HepG2 (cell line): ENCODE data around the gene MTIF3. TPM values are rescaled to one million over a fixed set of nuclear protein-coding genes. Genes with fewer than 3 reads are reported as not detected.

Source experiments
- ARID2 ChIP-seq: sonication (generic); formaldehyde crosslinking; IDR thresholded peaks from 2 replicates; pipeline ENCODE4 v1.8.1; 2022; ENCODE audit warnings: mild to moderate bottlenecking, missing genetic modification reagents, borderline replicate concordance
- ARNTL ChIP-seq: sonication (generic); formaldehyde crosslinking; IDR thresholded peaks from 2 replicates; pipeline ENCODE4 v1.4.0; 2020; ENCODE audit warnings: mild to moderate bottlenecking, missing genetic modification reagents
- ASH2L ChIP-seq: fragments of 300-600, 200-600 bp; sonication (generic); IDR thresholded peaks from 2 replicates; pipeline ENCODE4 v1.7.0; 2017; ENCODE audit warnings: low read depth, mild to moderate bottlenecking, moderate library complexity, mixed read lengths, low read length; ENCODE audit not compliant: insufficient read length
- DNMT3B ChIP-seq: conservative IDR thresholded peaks from 2 replicates; pipeline ENCODE4 v1.6.1; 2016; ENCODE audit warnings: missing biosample characterization, control low read depth
- HOXA9 ChIP-seq: sonication (generic); formaldehyde crosslinking; IDR thresholded peaks from 2 replicates; pipeline ENCODE4 v1.8.1; 2022; ENCODE audit warnings: missing genetic modification reagents, mild to moderate bottlenecking, moderate library complexity, borderline replicate concordance
- RNF2 ChIP-seq: fragments of 450-650 bp; conservative IDR thresholded peaks from 2 replicates; pipeline ENCODE4 v1.6.1; 2016; ENCODE audit warnings: low read depth
- SRSF1 ChIP-seq: fragments of 200-400 bp; formaldehyde crosslinking; optimal IDR thresholded peaks from 2 replicates; pipeline ENCODE3; 2017; ENCODE audit warnings: mild to moderate bottlenecking, low read depth, low read length, moderate library complexity
- YEATS2 ChIP-seq: sonication (generic); formaldehyde crosslinking; IDR thresholded peaks from 2 replicates; pipeline ENCODE4 v1.4.0; 2020; ENCODE audit warnings: missing genetic modification reagents, borderline replicate concordance
- ZNF20 ChIP-seq: sonication (generic); formaldehyde crosslinking; IDR thresholded peaks from 2 replicates; pipeline ENCODE4 v1.4.0; 2020; ENCODE audit warnings: mild to moderate bottlenecking, moderate library complexity, missing genetic modification reagents
- ZSCAN9 ChIP-seq: IDR thresholded peaks from 2 replicates; pipeline ENCODE4 v1.6.1; 2016; ENCODE audit warnings: borderline replicate concordance
- polyA plus RNA-seq, 8 experiments: library from polyadenylated mRNA; depleted of rRNA in 3 of 8; stranded (reverse) in 7 of 8; unstranded in 1 of 8; fragments of >200 nt; fragmentation: Illumina TruSeq in 4 of 8; extraction: Trizol in 4 of 8; gene quantifications; 2 replicates each; pipeline versions ENCODE4 v1.2.1 to v1.2.3, GENCODE V29; 2011 to 2016; ENCODE audit warnings: low read depth in 4 of 8, missing spikeins in 1 of 8, mixed read lengths in 1 of 8; ENCODE audit not compliant: insufficient read depth in 1 of 8
- total RNA-seq, 5 experiments: library from RNA; depleted of rRNA; stranded (reverse); fragments of >200 nt; fragmentation: Illumina TruSeq; extraction: Trizol; gene quantifications; 2 replicates each; pipeline ENCODE4 v1.2.3, GENCODE V29; 2016; ENCODE audit warnings: low read depth in 1 of 5
- TF ChIP-seq, protein P1 (sequence below): sonication (generic); formaldehyde crosslinking; IDR thresholded peaks from 2 replicates; pipeline ENCODE4 v1.4.0; 2020; ENCODE audit warnings: missing genetic modification reagents, mild to moderate bottlenecking, borderline replicate concordance
- TF ChIP-seq, protein P2 (sequence below): sonication (generic); formaldehyde crosslinking; conservative IDR thresholded peaks from 2 replicates; pipeline ENCODE4 v1.4.0; 2020; ENCODE audit warnings: mild to moderate bottlenecking, missing genetic modification reagents, moderate library complexity
- TF ChIP-seq, protein P3 (sequence below): sonication (generic); formaldehyde crosslinking; IDR thresholded peaks from 2 replicates; pipeline ENCODE4 v1.4.0; 2020; ENCODE audit warnings: mild to moderate bottlenecking, missing genetic modification reagents
- TF ChIP-seq, protein P4 (sequence below): sonication (generic); formaldehyde crosslinking; IDR thresholded peaks from 2 replicates; pipeline ENCODE4 v1.8.1; 2023; ENCODE audit warnings: missing genetic modification reagents, inconsistent platforms, borderline replicate concordance
- TF ChIP-seq, protein P5 (sequence below): sonication (generic); formaldehyde crosslinking; IDR thresholded peaks from 2 replicates; pipeline ENCODE4 v1.4.0; 2020; ENCODE audit warnings: missing genetic modification reagents

MTIF3 gene
- total and polyA plus RNA-seq, 2 of the 13 experiments (the other 11 are each of a cell fraction or from before 2014, with no cell fraction given): 33.7 to 40.6 TPM

DNA sequence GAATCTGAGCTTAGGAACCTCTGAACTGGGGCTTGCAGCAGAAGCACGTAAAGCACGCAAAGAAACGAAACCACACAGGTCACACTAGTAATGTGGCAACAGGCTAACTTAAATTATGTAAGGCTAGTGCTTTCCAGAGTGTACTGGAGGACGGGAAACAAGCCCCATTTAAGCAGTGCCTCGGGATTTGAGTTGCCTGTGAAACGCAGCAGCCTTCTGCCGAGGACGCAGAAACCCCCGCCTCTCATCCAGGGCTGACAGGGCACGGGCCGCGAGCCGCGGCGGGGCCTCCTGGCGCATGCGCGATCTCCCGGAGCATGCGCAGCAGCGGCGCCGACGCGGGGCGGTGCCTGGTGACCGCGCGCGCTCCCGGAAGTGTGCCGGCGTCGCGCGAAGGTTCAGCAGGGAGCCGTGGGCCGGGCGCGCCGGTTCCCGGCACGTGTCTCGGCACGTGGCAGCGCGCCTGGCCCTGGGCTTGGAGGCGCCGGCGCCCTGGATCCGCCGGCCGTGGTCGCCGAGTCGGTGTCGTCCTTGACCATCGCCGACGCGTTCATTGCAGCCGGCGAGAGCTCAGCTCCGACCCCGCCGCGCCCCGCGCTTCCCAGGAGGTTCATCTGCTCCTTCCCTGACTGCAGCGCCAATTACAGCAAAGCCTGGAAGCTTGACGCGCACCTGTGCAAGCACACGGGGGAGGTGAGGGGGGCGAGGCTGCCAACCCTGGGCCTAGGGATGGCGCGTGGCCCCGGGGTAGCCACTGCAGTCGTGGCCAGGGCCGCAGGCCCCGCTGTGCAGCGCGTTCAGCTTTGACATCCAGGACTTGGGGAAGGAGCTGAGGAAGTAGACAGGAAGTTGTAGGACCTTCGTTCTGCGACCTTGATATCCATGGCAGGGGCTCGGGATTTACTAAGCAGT lies 25.9 kb downstream of the MTIF3 start, which contains the start of gene GTF3A (continued):
- TF ChIP-seq, protein P1, sequence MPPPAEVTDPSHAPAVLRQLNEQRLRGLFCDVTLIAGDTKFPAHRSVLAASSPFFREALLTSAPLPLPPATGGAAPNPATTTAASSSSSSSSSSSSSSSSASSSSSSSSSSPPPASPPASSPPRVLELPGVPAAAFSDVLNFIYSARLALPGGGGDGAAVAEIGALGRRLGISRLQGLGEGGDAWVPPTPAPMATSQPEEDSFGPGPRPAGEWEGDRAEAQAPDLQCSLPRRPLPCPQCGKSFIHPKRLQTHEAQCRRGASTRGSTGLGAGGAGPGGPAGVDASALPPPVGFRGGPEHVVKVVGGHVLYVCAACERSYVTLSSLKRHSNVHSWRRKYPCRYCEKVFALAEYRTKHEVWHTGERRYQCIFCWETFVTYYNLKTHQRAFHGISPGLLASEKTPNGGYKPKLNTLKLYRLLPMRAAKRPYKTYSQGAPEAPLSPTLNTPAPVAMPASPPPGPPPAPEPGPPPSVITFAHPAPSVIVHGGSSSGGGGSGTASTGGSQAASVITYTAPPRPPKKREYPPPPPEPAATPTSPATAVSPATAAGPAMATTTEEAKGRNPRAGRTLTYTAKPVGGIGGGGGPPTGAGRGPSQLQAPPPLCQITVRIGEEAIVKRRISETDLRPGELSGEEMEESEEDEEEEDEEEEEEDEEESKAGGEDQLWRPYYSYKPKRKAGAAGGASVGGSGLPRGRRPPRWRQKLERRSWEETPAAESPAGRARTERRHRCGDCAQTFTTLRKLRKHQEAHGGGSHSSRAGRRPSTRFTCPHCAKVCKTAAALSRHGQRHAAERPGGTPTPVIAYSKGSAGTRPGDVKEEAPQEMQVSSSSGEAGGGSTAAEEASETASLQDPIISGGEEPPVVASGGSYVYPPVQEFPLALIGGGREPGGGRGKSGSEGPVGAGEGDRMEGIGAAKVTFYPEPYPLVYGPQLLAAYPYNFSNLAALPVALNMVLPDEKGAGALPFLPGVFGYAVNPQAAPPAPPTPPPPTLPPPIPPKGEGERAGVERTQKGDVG: 0 out of 2 replicates have a peak, but pooled peaks have one; percentile 3
- TF ChIP-seq, protein P2, sequence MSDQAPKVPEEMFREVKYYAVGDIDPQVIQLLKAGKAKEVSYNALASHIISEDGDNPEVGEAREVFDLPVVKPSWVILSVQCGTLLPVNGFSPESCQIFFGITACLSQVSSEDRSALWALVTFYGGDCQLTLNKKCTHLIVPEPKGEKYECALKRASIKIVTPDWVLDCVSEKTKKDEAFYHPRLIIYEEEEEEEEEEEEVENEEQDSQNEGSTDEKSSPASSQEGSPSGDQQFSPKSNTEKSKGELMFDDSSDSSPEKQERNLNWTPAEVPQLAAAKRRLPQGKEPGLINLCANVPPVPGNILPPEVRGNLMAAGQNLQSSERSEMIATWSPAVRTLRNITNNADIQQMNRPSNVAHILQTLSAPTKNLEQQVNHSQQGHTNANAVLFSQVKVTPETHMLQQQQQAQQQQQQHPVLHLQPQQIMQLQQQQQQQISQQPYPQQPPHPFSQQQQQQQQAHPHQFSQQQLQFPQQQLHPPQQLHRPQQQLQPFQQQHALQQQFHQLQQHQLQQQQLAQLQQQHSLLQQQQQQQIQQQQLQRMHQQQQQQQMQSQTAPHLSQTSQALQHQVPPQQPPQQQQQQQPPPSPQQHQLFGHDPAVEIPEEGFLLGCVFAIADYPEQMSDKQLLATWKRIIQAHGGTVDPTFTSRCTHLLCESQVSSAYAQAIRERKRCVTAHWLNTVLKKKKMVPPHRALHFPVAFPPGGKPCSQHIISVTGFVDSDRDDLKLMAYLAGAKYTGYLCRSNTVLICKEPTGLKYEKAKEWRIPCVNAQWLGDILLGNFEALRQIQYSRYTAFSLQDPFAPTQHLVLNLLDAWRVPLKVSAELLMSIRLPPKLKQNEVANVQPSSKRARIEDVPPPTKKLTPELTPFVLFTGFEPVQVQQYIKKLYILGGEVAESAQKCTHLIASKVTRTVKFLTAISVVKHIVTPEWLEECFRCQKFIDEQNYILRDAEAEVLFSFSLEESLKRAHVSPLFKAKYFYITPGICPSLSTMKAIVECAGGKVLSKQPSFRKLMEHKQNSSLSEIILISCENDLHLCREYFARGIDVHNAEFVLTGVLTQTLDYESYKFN (CRISPR knock-in tag): no peak; the same call in 1 of the 2 replicates
- TF ChIP-seq ZNF20 (CRISPR knock-in tag) (no peak), HOXA9 (CRISPR knock-in tag) (peak; percentile 94), ASH2L (peak; percentile 77), DNMT3B (no peak), YEATS2 (CRISPR knock-in tag) (no peak), ZSCAN9 (CRISPR knock-in tag) (peak; percentile 67), ARNTL (CRISPR knock-in tag) (peak; percentile 99), ARID2 (CRISPR knock-in tag) (no peak), RNF2 (peak; percentile 97), SRSF1 (no peak)
- TF ChIP-seq, protein P3, sequence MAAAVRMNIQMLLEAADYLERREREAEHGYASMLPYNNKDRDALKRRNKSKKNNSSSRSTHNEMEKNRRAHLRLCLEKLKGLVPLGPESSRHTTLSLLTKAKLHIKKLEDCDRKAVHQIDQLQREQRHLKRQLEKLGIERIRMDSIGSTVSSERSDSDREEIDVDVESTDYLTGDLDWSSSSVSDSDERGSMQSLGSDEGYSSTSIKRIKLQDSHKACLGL (CRISPR knock-in tag): peak; percentile 99
- TF ChIP-seq, protein P4, sequence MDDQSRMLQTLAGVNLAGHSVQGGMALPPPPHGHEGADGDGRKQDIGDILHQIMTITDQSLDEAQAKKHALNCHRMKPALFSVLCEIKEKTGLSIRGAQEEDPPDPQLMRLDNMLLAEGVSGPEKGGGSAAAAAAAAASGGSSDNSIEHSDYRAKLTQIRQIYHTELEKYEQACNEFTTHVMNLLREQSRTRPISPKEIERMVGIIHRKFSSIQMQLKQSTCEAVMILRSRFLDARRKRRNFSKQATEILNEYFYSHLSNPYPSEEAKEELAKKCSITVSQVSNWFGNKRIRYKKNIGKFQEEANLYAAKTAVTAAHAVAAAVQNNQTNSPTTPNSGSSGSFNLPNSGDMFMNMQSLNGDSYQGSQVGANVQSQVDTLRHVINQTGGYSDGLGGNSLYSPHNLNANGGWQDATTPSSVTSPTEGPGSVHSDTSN (CRISPR knock-in tag): 0 out of 2 replicates have a peak, but pooled peaks have one; percentile 69
- TF ChIP-seq, protein P5, sequence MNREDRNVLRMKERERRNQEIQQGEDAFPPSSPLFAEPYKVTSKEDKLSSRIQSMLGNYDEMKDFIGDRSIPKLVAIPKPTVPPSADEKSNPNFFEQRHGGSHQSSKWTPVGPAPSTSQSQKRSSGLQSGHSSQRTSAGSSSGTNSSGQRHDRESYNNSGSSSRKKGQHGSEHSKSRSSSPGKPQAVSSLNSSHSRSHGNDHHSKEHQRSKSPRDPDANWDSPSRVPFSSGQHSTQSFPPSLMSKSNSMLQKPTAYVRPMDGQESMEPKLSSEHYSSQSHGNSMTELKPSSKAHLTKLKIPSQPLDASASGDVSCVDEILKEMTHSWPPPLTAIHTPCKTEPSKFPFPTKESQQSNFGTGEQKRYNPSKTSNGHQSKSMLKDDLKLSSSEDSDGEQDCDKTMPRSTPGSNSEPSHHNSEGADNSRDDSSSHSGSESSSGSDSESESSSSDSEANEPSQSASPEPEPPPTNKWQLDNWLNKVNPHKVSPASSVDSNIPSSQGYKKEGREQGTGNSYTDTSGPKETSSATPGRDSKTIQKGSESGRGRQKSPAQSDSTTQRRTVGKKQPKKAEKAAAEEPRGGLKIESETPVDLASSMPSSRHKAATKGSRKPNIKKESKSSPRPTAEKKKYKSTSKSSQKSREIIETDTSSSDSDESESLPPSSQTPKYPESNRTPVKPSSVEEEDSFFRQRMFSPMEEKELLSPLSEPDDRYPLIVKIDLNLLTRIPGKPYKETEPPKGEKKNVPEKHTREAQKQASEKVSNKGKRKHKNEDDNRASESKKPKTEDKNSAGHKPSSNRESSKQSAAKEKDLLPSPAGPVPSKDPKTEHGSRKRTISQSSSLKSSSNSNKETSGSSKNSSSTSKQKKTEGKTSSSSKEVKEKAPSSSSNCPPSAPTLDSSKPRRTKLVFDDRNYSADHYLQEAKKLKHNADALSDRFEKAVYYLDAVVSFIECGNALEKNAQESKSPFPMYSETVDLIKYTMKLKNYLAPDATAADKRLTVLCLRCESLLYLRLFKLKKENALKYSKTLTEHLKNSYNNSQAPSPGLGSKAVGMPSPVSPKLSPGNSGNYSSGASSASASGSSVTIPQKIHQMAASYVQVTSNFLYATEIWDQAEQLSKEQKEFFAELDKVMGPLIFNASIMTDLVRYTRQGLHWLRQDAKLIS: no peak
